ENCODE results near the gene C11orf65.
A peak's percentile ranks its signal among the peaks of the same experiment; 100 is the strongest.
"Not testable (repeated sequence)": the region's sequence is repeated elsewhere in the genome, so short reads cannot be mapped to it uniquely, and the experiment has no call there.

C11orf65 gene

GRCh38 chr11:108468478-108468864 lies 1.1 kb upstream of the C11orf65 start:
- DNase-seq = no peak

GRCh38 chr11:108466405-108466804 lies 924 bp downstream of the C11orf65 start:
- peak; percentile 1 for DNase-seq

- DNase-seq = no peak
These were observed 14.0 kb downstream of the C11orf65 start for GRCh38 chr11:108453207-108453835.

GRCh38 chr11:108441445-108441844 lies 25.9 kb downstream of the C11orf65 start:
- not testable (repeated sequence) for DNase-seq

- DNase-seq = no peak
These were observed 30.7 kb downstream of the C11orf65 start for GRCh38 chr11:108436594-108436993.

GRCh38 chr11:108435066-108435465 lies 32.3 kb downstream of the C11orf65 start:
- DNase-seq = no peak

GRCh38 chr11:108432783-108433182 lies 34.5 kb downstream of the C11orf65 start:
- no peak for DNase-seq

- DNase-seq = no peak
These were observed 35.3 kb downstream of the C11orf65 start for GRCh38 chr11:108431997-108432396.

GRCh38 chr11:108431370-108431769 lies 36.0 kb downstream of the C11orf65 start:
- DNase-seq = no peak

- DNase-seq = peak; percentile 25
These were observed 49.8 kb downstream of the C11orf65 start for GRCh38 chr11:108417551-108417950.

- no peak for DNase-seq
These were observed 52.4 kb downstream of the C11orf65 start for GRCh38 chr11:108414958-108415357.

GRCh38 chr11:108405706-108406105 lies 61.6 kb downstream of the C11orf65 start:
- DNase-seq = no peak

- no peak for DNase-seq
These were observed 64.3 kb downstream of the C11orf65 start for GRCh38 chr11:108403052-108403451.

- DNase-seq = no peak
These were observed 65.1 kb downstream of the C11orf65 start for GRCh38 chr11:108402241-108402640.

GRCh38 chr11:108398439-108398838 lies 68.9 kb downstream of the C11orf65 start:
- no peak for DNase-seq

- not testable (repeated sequence) for DNase-seq
These were observed 70.7 kb downstream of the C11orf65 start for GRCh38 chr11:108396672-108397071.

GRCh38 chr11:108394744-108395284 lies 72.5 kb downstream of the C11orf65 start:
- no peak for DNase-seq

GRCh38 chr11:108393046-108393445 lies 74.3 kb downstream of the C11orf65 start:
- no peak for DNase-seq

- DNase-seq = no peak
These were observed 75.0 kb downstream of the C11orf65 start for GRCh38 chr11:108392353-108392752.

- DNase-seq = no peak
These were observed 78.8 kb downstream of the C11orf65 start for GRCh38 chr11:108388576-108388975.

GRCh38 chr11:108373505-108373904 lies 93.8 kb downstream of the C11orf65 start:
- not testable (repeated sequence) for DNase-seq

- no peak for DNase-seq
These were observed 96.3 kb downstream of the C11orf65 start for GRCh38 chr11:108370990-108371389.

GRCh38 chr11:108370315-108370714 lies 97.0 kb downstream of the C11orf65 start:
- no peak for DNase-seq

GRCh38 chr11:108369064-108369463 lies 98.3 kb downstream of the C11orf65 start:
- no peak for DNase-seq

- no peak for DNase-seq
These were observed 99.2 kb downstream of the C11orf65 start for GRCh38 chr11:108368134-108368533.

Data from central memory CD4-positive, alpha-beta T cell (primary cell).